Activated T-helper 17 cell treated with anti-CD3 and anti-CD28 coated beads, Interleukin-2, amount 50 U/mL, for 72 hours (primary cell): ENCODE results near the gene PCSK5. TPM values are rescaled to one million over a fixed set of nuclear protein-coding genes. Genes with fewer than 3 reads are reported as not detected.
"Not testable (repeated sequence)": the region's sequence is repeated elsewhere in the genome, so short reads cannot be mapped to it uniquely, and the experiment has no call there.

Experiments used
- ATAC-seq: fragments of 150-1000 bp; cut with Tn5 transposase; replicated peaks from 2 replicates; pipeline ENCODE4 v1.10.0; 2021; ENCODE audit warnings: mild to moderate bottlenecking, moderate library complexity
- H3K27ac Mint-ChIP-seq: one replicate; pipeline ENCODE4 v1.8.0; 2022; ENCODE audit warnings: mixed read lengths
- H3K27me3 Mint-ChIP-seq: one replicate; pipeline ENCODE4 v1.8.0; 2022; ENCODE audit warnings: mixed read lengths
- H3K36me3 Mint-ChIP-seq: one replicate; pipeline ENCODE4 v1.8.0; 2022; ENCODE audit warnings: low read depth, mild to moderate bottlenecking, mixed read lengths
- H3K4me1 Mint-ChIP-seq: one replicate; pipeline ENCODE4 v1.8.0; 2022; ENCODE audit warnings: mixed read lengths
- H3K4me3 Mint-ChIP-seq: one replicate; pipeline ENCODE4 v1.8.0; 2022; ENCODE audit warnings: mild to moderate bottlenecking, mixed read lengths
- H3K9me3 Mint-ChIP-seq: one replicate; pipeline ENCODE4 v1.8.0; 2022; ENCODE audit warnings: mixed read lengths
- total RNA-seq, 2 donors: library from RNA; stranded (reverse); gene quantifications; one replicate each; pipeline ENCODE4 v1.2.3, GENCODE V29; 2022

The PCSK5 gene
- total RNA-seq, 2 donors from 2014 or later, result 1.6 to 3.8 TPM

DNA sequence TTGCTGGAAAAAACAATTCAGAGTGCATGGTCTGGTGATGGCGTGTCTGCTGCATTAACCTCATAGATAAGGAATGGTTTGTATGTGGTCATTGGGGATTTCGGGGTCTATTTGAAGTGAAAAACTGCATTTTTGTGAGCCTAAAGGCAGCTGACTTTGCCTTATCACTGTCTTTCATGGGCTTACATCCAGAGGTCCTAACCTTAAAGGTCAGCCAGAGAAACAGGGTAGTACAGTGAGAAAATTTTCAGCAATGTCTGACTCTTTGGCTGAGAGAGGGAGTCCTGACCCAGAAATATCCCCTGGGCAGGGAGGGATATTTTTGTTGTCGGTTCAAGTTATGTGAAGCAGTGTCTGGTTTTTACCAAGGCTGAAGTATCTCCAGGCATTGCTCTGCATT is 5.7 kb downstream of the PCSK5 start:
- Mint-ChIP-seq H3K36me3 (no peaks in the 10 kb centered on the region), H3K9me3 (peaks cover 4% of the 10 kb centered on the region), H3K4me1 (peaks cover 4% of the 10 kb centered on the region), H3K27ac (no peak overlapping the region), H3K27me3 (peaks cover 7% of the 10 kb centered on the region), H3K4me3 (no peak overlapping the region)
- no peak for ATAC-seq

DNA sequence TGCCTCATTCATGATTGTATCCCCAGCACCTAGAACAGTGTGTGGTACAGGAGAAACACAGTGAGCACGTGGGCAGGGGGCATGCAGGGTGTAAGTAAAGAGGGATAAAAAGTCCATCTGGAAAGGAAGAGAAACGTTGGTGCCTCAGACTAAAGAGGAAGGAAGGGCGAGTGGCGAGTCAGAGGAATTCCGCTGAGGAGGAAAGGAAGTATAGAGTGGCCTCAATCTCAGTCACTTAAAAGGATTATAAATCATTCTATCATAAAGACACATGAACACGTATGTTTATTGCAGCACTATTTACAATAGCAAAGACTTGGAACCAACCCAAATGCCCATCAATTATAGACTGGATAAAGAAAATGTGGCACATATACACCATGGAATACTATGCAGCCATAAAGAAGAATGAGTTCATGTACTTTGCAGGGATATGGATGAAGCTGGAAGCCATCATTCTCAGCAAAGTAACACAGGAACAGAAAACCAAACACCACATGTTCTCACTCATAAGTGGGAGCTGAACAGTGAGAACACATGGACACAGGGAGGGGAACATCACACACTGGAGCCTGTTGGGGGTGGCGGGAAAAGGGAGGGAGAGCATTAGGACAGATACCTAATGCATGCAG is 10.5 kb downstream of the PCSK5 start:
- ATAC-seq, H3K27ac Mint-ChIP-seq, H3K4me1 Mint-ChIP-seq, H3K27me3 Mint-ChIP-seq, H3K36me3 Mint-ChIP-seq, H3K9me3 Mint-ChIP-seq, H3K4me3 Mint-ChIP-seq: not testable (repeated sequence)

GRCh38 chr9:75903785-75904360 is 13.4 kb downstream of the PCSK5 start:
- Mint-ChIP-seq H3K9me3 (peaks cover 4% of the 10 kb centered on the region), H3K4me1 (peaks cover 8% of the 10 kb centered on the region), H3K27me3 (no peaks in the 10 kb centered on the region), H3K36me3 (no peaks in the 10 kb centered on the region), H3K4me3 (no peak overlapping the region), H3K27ac (no peak overlapping the region)
- peak; percentile 89 for ATAC-seq

DNA sequence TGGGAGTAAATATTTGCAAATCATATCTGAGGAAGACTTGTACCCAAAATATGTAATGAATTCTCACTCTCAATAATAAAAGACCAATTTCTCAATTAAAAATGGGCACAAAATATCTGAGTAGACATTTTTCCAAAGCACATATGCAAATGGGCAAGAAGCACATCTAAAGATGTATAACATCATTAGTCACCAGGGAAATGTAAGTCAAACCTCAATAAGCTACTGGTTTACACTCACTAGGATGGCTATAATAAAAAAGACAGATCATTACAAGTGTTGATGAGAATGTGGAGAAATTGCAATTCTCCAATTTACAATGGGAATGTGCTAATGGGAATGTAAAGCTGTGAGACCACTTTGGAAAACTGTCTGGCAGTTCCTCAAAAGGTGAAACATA is 13.9 kb downstream of the PCSK5 start:
- H3K9me3 Mint-ChIP-seq, result peaks cover 4% of the 10 kb centered on the region
- H3K27me3 Mint-ChIP-seq, result no peaks in the 10 kb centered on the region
- no peak overlapping the region for H3K4me3 Mint-ChIP-seq
- no peaks in the 10 kb centered on the region for H3K36me3 Mint-ChIP-seq
- peak; percentile 46 for ATAC-seq
- H3K4me1 Mint-ChIP-seq, result peaks cover 8% of the 10 kb centered on the region
- H3K27ac Mint-ChIP-seq, result no peak overlapping the region

DNA sequence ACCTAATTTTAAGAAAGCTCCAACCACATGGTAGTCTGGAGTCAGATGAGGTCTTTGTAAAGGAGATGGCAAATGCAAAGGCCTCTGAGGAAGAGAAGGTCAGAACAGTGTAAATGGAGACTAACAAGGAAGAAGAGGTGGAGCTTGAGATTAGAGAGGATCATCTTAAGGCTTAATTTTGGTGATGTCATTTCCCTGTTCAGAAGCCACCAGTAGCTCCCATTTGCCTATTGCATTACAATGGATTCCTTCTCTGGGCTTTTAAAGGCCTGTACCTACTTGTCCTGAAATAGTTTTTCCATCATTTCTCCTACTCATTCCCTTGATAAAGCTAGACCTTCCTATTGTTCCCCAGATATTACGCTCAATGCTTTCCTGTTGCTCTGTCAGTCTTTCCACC is 16.1 kb downstream of the PCSK5 start:
- H3K4me3 Mint-ChIP-seq, result no peak overlapping the region
- H3K4me1 Mint-ChIP-seq, result peaks cover 13% of the 10 kb centered on the region
- no peak for ATAC-seq
- H3K27me3 Mint-ChIP-seq, result no peaks in the 10 kb centered on the region
- H3K27ac Mint-ChIP-seq, result no peak overlapping the region
- H3K9me3 Mint-ChIP-seq, result no peaks in the 10 kb centered on the region
- H3K36me3 Mint-ChIP-seq, result no peaks in the 10 kb centered on the region

GRCh38 chr9:75907329-75907728 is 16.9 kb downstream of the PCSK5 start:
- Mint-ChIP-seq H3K4me3 (no peak overlapping the region), H3K27me3 (no peaks in the 10 kb centered on the region), H3K36me3 (no peaks in the 10 kb centered on the region), H3K27ac (no peak overlapping the region), H3K9me3 (no peaks in the 10 kb centered on the region), H3K4me1 (peaks cover 19% of the 10 kb centered on the region)
- no peak for ATAC-seq

- Mint-ChIP-seq H3K4me1 (peaks cover 19% of the 10 kb centered on the region), H3K9me3 (no peaks in the 10 kb centered on the region), H3K27me3 (no peaks in the 10 kb centered on the region), H3K27ac (no peak overlapping the region), H3K4me3 (no peak overlapping the region), H3K36me3 (no peaks in the 10 kb centered on the region)
- ATAC-seq, result no peak
These were observed 17.4 kb downstream of the PCSK5 start for GRCh38 chr9:75907923-75908322.

DNA sequence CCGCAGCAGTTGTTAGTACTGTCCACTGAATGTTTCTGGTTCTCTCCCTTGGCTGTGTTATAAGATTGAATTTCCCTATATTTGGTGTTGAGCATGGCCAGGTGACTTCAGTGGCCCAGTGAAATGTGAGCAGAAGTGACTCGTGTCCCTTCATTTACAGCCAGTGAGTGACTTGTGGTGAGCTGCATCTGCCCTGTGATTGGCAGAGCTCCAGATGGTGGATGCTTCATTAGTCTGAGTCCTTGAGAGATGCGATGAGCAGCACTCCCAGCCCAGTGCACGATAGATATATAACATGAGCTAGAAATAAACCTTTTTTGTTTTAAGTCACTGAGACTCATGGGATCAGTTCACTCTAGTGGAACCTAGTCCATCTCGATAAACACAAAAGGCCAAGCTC is 19.3 kb downstream of the PCSK5 start:
- no peaks in the 10 kb centered on the region for H3K36me3 Mint-ChIP-seq
- no peak overlapping the region for H3K27ac Mint-ChIP-seq
- ATAC-seq, result no peak
- no peaks in the 10 kb centered on the region for H3K9me3 Mint-ChIP-seq
- H3K4me3 Mint-ChIP-seq, result no peak overlapping the region
- H3K4me1 Mint-ChIP-seq, result peaks cover 19% of the 10 kb centered on the region
- no peaks in the 10 kb centered on the region for H3K27me3 Mint-ChIP-seq

GRCh38 chr9:75910731-75911130 is 20.3 kb downstream of the PCSK5 start:
- Mint-ChIP-seq H3K9me3 (no peaks in the 10 kb centered on the region), H3K27me3 (no peaks in the 10 kb centered on the region), H3K4me3 (no peak overlapping the region), H3K36me3 (no peaks in the 10 kb centered on the region), H3K27ac (no peak overlapping the region), H3K4me1 (peaks cover 19% of the 10 kb centered on the region)
- ATAC-seq, result no peak

DNA sequence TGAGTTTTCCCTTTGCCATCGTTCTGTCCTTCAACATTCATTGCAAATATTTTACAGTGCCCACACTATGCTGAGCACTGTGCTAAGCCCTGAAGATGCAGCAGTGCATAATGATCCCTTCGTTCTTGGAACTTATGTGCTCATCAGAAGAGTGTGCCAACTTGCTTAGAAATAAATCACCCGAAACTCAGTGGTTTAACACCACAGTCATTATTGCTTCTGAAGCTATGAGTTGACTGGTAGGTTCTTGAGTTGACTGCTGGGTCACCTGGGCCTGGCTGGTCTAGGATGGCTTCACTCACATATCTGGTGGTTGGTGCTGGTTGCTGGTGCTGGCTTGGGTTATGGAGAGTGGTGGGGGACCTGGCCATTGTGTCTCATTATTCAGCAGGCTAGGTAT is 20.9 kb downstream of the PCSK5 start:
- H3K36me3 Mint-ChIP-seq, result no peaks in the 10 kb centered on the region
- no peak overlapping the region for H3K4me3 Mint-ChIP-seq
- peaks cover 19% of the 10 kb centered on the region for H3K4me1 Mint-ChIP-seq
- ATAC-seq, result peak; percentile 95
- no peaks in the 10 kb centered on the region for H3K9me3 Mint-ChIP-seq
- H3K27ac Mint-ChIP-seq, result no peak overlapping the region
- H3K27me3 Mint-ChIP-seq, result no peaks in the 10 kb centered on the region

DNA sequence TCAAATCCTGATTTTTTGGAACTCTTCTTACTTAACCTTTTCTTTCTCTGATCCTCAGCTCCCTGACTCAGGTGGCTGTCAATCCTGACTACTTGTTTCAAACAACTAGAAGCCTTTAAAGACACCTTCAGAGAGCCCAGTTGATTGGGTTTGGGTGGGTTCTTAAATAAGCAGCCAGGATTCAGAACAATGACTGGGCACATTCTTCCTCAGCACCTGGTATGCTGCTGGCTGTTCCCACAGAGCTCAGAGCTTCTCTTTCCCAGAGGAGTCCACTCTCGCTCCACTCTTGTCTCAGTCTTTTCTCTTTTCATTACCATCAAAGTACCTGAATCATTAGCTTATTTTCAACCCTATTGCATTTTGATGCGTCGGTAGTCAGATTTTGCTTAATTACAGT is 22.5 kb downstream of the PCSK5 start:
- Mint-ChIP-seq H3K4me3 (no peak overlapping the region), H3K27me3 (no peaks in the 10 kb centered on the region), H3K9me3 (no peaks in the 10 kb centered on the region), H3K27ac (no peak overlapping the region), H3K36me3 (no peaks in the 10 kb centered on the region), H3K4me1 (peaks cover 15% of the 10 kb centered on the region)
- no peak for ATAC-seq

GRCh38 chr9:75914002-75914401 is 23.5 kb downstream of the PCSK5 start:
- no peak for ATAC-seq
- no peaks in the 10 kb centered on the region for H3K9me3 Mint-ChIP-seq
- no peaks in the 10 kb centered on the region for H3K27me3 Mint-ChIP-seq
- H3K27ac Mint-ChIP-seq, result no peak overlapping the region
- H3K4me3 Mint-ChIP-seq, result no peak overlapping the region
- H3K4me1 Mint-ChIP-seq, result peaks cover 11% of the 10 kb centered on the region
- H3K36me3 Mint-ChIP-seq, result no peaks in the 10 kb centered on the region

GRCh38 chr9:75914883-75915452 is 24.5 kb downstream of the PCSK5 start:
- no peaks in the 10 kb centered on the region for H3K9me3 Mint-ChIP-seq
- no peaks in the 10 kb centered on the region for H3K36me3 Mint-ChIP-seq
- peaks cover 11% of the 10 kb centered on the region for H3K4me1 Mint-ChIP-seq
- H3K27me3 Mint-ChIP-seq, result no peaks in the 10 kb centered on the region
- no peak overlapping the region for H3K4me3 Mint-ChIP-seq
- no peak overlapping the region for H3K27ac Mint-ChIP-seq
- ATAC-seq, result no peak

GRCh38 chr9:75918154-75918553 is 27.7 kb downstream of the PCSK5 start:
- Mint-ChIP-seq H3K27me3 (no peaks in the 10 kb centered on the region), H3K36me3 (no peaks in the 10 kb centered on the region), H3K9me3 (no peaks in the 10 kb centered on the region), H3K27ac (no peak overlapping the region), H3K4me1 (no peaks in the 10 kb centered on the region), H3K4me3 (no peak overlapping the region)
- peak; percentile 89 for ATAC-seq

DNA sequence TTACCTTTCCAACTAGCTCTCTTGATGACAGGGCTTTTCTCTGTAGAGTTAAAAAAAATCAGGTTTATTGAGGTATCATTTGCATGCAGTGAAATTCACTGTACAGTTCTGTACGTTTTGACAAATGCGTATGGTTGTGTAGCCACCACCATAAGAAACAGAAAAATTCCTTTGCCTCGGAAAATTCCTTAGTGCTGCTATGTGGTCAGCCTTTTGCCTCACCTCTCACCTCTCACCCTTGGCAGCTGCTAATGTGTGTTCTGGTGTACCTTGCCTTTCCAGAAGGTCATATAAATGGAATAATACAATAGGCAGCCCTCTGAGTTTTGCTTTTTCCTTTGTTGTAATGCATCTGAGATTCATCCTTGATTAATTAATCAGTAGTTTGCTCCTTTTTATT is 28.4 kb downstream of the PCSK5 start:
- no peak for ATAC-seq
- Mint-ChIP-seq H3K27me3 (no peaks in the 10 kb centered on the region), H3K36me3 (no peaks in the 10 kb centered on the region), H3K9me3 (no peaks in the 10 kb centered on the region), H3K27ac (no peak overlapping the region), H3K4me3 (no peak overlapping the region), H3K4me1 (no peaks in the 10 kb centered on the region)
